ENCODE data around the gene CTBP2.

CTBP2 gene

DNA sequence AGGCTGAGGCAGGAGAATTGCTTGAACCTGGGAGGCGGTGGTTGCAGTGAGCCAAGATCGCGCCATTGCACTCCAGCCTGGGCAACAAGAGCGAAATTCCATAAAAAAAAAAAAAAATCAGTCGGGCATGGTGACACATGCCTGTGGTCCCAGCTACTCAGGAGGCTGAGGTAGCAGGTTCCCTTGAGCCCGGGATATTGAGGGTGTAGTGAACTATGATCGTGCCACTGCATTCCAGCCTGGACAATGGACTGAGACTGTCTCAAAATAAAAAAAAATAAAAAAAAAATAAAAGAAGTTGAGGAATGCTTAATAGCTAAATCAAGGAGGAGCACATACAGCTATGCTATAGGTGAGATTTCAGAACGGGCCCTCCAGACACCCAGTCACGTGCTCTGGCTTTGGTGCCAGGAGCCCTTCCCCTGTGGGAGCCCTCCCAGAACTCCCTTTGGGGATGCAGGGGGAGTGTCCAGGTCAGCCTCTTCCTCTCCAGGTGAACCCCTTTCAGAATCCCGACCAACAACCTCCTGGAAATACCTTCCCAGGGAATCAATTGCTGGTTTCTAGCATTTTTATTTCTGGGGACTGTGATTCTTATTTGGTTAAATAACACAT, 42.9 kb upstream of the CTBP2 start:
- TF ChIP-seq, protein P1, sequence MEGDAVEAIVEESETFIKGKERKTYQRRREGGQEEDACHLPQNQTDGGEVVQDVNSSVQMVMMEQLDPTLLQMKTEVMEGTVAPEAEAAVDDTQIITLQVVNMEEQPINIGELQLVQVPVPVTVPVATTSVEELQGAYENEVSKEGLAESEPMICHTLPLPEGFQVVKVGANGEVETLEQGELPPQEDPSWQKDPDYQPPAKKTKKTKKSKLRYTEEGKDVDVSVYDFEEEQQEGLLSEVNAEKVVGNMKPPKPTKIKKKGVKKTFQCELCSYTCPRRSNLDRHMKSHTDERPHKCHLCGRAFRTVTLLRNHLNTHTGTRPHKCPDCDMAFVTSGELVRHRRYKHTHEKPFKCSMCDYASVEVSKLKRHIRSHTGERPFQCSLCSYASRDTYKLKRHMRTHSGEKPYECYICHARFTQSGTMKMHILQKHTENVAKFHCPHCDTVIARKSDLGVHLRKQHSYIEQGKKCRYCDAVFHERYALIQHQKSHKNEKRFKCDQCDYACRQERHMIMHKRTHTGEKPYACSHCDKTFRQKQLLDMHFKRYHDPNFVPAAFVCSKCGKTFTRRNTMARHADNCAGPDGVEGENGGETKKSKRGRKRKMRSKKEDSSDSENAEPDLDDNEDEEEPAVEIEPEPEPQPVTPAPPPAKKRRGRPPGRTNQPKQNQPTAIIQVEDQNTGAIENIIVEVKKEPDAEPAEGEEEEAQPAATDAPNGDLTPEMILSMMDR (conservative IDR thresholded peaks at IDR 0.05), result no peak
- TF ChIP-seq ZFX (IDR thresholded peaks at IDR 0.05), result no peak
- no peak overlapping the region for H3K27ac ChIP-seq

DNA sequence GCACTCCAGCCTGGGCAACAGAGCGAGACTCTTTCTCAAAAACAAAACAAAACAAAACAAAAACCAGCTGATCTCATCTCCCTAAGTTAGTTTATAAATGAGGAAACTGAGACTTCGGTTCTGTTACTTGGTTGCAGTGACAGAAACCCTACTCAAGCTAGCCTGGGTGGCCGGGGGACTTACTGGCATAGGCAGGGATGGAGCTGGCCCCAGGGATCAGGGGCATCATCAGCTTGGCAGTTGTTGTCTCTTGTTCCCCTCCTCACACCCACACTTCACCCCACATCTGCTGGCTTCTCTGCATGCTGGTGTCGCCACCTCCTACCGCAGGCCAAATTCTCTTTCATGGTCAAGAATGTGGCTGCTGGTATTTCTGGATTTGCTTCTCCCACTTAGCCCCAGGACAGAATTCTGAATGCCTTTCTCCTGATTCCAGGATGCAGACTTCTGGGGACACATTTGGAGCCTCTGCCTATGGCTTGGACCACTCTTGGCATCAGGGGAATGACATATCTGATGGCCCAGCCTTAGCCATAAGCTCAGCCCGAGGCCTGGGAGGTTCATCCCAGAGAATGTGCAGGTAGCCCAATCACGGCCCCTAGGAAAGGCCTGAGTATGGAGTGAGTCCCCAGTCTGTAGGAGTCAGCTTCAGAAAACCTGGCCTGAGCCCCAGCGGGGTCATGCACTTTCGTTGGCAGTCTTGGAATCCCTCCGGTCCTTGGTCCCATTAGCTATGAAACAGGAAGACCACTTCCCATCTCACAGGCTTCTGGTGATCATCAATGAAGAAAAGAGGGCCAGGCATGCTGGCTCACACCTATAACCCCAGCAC, 41.6 kb upstream of the CTBP2 start:
- TF ChIP-seq ZFX (IDR thresholded peaks at IDR 0.05), result no peak
- TF ChIP-seq, protein P1 (conservative IDR thresholded peaks at IDR 0.05), result no peak
- H3K27ac ChIP-seq, result no peak overlapping the region

DNA sequence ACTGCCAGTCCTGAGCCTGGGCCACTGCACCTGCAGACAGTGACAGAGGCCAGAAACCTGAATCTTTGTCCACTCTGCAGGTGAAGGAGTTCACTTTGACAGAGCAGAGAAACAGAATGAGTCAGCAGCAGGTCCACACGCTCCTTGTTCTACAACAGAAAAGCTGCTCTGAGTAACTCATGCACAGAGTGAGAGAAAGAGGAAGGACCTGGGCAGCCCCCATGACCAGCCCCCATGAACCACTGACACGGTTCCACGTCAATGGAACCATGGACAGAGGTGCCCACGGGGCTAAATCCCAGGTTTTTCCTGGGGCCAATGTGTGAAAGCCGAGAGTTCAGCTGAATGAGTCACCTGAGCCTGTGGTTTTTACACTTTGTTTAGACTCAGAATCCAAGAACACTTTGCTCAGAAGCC, 40.8 kb upstream of the CTBP2 start:
- no peak for TF ChIP-seq ZFX (IDR thresholded peaks at IDR 0.05)
- TF ChIP-seq, protein P1 (conservative IDR thresholded peaks at IDR 0.05), result no peak
- no peak overlapping the region for H3K27ac ChIP-seq

DNA sequence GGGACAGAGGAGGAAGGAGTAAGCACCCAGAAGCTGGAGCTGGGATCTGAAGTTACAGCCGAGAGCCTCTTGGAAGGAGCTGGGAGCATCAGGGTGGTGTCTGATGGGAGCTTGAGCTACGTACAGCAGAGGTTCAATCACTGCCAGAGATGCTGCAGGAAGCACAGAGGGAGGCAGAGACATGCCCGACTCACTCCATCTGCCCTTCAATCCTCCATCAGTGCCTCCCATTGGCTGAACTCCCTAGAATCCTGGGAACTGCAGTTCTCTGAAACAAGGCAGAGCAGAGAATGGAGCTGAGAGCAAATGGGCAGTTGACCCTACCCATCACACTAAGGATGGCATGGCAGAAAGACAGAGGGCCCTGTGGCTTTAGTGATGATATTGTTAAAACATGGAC, 40.0 kb upstream of the CTBP2 start:
- TF ChIP-seq, protein P1 (conservative IDR thresholded peaks at IDR 0.05), result no peak
- TF ChIP-seq ZFX (IDR thresholded peaks at IDR 0.05), result no peak
- H3K27ac ChIP-seq, result no peak overlapping the region

DNA sequence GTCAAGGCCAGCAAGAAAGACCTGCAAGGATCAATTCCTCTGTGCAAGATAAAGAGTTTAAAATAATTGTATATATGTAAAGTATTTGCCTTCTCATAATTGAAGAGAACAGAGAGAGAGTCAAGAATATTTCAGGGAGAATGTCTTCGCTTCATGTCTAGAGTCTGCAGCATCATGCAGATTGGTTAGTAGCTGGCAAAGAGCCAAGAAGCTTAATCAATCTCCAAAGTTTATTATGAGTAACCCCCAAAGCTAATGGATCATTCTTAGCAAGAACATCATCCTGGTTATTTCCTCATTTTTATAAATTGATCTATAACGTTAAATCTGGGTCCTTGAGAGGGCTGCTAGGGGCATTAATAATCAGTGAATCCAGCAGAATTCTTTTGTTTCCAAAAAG, 38.9 kb upstream of the CTBP2 start:
- no peak overlapping the region for H3K27ac ChIP-seq
- TF ChIP-seq, protein P1 (conservative IDR thresholded peaks at IDR 0.05), result no peak
- no peak for TF ChIP-seq ZFX (IDR thresholded peaks at IDR 0.05)

DNA sequence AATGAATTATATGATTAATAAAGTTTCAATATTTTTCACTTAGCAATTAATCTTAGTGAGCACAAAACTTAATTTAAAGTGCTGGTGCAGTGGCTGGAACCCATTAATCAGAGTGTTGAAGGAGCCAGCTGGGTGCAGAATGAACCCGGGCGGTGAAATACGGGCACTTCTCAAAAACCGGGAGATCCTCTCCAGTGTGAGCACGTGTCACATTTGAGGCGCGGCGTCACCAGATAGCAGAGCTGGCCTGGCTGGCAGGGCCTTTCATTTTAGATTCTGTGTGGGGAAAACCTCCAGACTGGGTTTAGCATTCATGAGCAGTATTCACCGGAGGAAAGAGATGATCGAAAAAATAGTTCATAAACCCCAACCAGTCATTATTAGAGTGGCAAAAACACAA, 34.5 kb upstream of the CTBP2 start:
- H3K27ac ChIP-seq, result no peak overlapping the region
- TF ChIP-seq, protein P1 (conservative IDR thresholded peaks at IDR 0.05), result no peak
- no peak for TF ChIP-seq ZFX (IDR thresholded peaks at IDR 0.05)

DNA sequence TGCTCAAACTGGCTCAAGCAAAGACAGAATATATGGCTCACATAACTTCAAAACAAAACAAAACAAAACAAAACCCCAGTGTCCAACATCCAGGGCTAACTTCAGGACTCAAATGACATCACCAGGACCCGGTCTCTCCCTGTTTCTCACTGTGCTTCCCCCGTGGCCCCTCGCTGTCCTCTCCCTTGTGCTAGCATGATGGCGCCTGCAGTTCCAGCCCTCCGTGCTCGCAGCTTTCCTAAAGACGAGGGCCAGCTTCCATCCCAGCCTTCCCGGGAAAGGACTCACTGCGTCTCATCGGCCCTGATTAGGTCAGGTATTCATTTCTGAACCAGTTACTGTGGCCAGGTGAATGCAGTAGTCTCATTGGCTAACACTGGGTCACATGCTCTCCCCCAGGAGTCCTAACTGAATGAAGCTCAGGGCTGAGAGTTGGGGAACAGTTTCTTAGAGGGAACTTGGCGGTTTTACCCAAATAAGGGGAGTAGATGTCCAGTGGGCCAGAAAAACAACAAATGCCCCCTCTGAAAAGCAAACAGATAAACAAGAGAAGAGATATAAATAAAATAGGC, 33.0 kb upstream of the CTBP2 start:
- H3K27ac ChIP-seq, result no peak overlapping the region
- TF ChIP-seq, protein P1 (conservative IDR thresholded peaks at IDR 0.05), result no peak
- no peak for TF ChIP-seq ZFX (IDR thresholded peaks at IDR 0.05)

Data from C4-2B (cell line).